ENCODE data around the gene MGAT5.

The MGAT5 gene

GRCh38 chr2:134281815-134282419 is 28.0 kb downstream of the MGAT5 start:
- DNase-seq, result no peak

GRCh38 chr2:134282629-134283400 is 28.9 kb downstream of the MGAT5 start:
- peak; percentile 19 for DNase-seq

GRCh38 chr2:134283661-134284060 is 29.8 kb downstream of the MGAT5 start:
- no peak for DNase-seq

GRCh38 chr2:134284119-134284670 is 30.3 kb downstream of the MGAT5 start:
- DNase-seq, result no peak

DNA sequence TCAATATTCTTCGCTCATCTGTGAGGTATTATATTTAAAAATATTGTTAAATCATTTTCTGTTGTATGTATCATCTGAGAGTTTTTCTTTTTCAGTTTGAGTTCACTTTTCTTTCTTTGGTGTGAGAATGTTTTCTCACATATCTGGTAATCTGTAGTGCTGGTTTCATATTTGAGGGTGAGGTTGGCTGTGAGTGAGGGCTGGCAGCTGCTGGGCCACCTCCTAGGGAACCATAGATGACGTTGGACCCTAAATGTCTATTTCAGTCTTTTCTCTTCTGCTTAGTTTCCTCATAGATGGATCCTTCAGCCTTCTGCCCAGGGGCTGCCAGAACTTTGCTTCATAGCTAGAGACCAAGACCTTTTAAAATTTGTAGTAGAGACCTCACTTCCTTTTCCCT is 33.5 kb downstream of the MGAT5 start:
- no peak for DNase-seq

GRCh38 chr2:134288814-134289213 is 34.9 kb downstream of the MGAT5 start:
- DNase-seq, result no peak

DNA sequence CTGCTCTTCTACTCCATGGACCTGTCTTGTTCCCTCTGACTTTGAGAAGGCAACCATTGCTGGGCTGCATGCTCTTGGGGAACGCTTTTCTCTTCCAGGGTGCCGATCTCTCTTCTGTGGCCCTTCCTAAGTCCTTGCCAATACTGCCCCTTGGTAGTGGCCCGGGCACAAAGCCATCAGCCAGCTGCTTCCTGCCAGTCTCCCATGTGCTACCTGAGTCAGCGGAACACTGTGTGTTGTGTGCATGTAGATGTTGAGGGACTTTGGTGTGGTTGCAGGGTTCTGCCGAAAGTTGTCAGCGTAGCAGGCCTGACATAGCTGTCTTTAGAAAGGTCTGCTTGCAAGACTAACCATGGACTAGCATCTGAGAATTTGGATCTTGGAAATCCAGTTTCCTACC is 35.4 kb downstream of the MGAT5 start:
- no peak for DNase-seq

DNA sequence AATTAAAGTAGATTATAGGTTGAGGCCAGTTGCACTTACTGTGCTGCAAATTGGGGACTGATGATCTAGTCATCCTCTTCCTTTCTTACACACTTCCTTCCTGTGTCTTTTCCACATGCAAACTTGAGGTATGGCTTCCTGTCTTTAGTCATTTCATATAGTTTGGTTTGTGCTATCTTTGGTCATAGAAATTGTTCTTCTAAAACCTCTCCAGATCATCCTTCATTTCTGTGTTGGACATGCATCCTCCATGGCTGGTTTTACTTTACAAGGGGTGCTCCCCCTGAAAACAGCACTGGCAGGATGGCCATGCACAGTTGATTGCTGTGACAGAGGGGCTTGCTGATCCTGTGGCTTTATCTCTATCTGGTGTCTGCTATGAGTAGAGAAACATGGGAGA is 36.5 kb downstream of the MGAT5 start:
- DNase-seq, result no peak

- DNase-seq, result no peak
These were observed 38.6 kb downstream of the MGAT5 start for GRCh38 chr2:134292514-134292913.

GRCh38 chr2:134293719-134294537 is 40.1 kb downstream of the MGAT5 start:
- no peak for DNase-seq

DNA sequence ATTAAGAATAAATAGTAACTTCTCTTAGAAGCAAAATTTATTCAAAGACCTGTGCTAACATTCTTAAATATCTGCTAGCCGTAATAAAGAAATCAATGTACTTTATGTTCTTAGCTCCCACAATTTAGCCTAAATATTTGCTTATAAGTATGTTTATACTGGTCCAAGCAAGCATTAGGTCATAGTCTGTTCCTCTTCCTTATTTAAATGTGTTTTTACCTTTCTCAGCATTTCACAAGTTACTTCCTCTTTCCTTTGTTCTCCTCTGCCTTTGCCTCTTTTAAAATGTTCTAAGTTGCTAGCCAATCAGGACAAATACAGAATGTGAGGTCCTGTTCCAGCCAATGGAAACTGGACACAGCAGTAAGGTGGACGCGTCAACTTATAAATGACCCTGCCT is 40.7 kb downstream of the MGAT5 start:
- DNase-seq, result peak; percentile 50

DNA sequence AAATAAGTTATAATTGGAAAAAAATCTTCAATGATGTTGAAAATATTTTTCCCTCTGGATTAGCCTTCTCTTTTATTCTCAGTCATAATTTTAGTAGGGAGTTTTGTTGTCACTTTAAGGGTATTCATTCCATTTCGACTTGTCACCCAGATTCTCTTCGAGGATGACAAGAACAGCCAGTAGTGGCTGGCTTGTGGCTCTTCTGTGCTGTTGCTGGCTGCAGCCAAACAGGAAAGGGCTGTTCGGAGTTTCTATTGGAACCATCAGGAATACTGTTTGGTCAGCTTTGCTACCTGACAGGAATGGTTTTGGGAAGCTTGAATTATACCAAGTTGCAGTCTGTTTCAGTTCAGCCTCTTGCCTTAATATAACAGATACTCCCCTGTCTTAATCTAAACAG is 41.6 kb downstream of the MGAT5 start:
- no peak for DNase-seq

DNA sequence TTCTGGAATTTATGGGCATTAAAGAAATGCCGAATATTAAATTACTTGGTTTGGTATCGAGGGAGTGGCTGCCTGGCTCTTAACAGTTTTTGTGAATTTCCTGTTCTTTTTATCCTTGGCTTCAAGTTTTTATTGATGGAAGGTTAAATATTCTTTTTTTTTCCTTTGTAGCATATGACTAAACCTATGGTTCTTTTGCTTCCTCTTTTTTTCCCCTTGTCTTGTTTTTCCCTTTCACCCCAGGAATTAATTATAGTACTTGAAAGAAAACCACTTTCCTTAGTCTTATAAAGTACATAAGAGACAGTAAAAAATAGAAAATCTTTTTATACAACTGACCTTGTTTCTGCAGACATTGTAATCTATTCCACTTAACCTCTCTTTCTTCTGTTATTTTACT is 42.4 kb downstream of the MGAT5 start:
- DNase-seq, result peak; percentile 30

DNA sequence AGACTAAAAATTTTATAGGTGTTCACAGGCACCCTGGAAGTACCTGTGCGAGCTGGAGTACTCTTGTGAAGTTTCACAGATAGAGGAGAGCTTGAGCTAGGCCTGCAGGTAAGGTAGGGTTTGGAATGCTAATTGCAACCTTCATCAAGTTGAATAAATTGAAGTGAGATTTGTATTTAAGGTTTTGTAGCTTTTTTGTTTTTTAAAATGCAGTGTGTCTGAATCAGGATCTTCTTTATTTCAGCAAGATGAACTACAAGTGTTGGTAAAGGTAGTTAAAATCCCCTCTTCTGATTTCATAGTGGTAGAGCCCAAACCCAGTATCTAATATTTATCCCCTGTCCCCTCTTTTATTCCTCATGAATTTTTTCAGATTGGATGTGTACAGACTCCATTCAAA is 45.5 kb downstream of the MGAT5 start:
- no peak for DNase-seq

GRCh38 chr2:134300585-134300984 is 46.7 kb downstream of the MGAT5 start:
- DNase-seq, result no peak

DNA sequence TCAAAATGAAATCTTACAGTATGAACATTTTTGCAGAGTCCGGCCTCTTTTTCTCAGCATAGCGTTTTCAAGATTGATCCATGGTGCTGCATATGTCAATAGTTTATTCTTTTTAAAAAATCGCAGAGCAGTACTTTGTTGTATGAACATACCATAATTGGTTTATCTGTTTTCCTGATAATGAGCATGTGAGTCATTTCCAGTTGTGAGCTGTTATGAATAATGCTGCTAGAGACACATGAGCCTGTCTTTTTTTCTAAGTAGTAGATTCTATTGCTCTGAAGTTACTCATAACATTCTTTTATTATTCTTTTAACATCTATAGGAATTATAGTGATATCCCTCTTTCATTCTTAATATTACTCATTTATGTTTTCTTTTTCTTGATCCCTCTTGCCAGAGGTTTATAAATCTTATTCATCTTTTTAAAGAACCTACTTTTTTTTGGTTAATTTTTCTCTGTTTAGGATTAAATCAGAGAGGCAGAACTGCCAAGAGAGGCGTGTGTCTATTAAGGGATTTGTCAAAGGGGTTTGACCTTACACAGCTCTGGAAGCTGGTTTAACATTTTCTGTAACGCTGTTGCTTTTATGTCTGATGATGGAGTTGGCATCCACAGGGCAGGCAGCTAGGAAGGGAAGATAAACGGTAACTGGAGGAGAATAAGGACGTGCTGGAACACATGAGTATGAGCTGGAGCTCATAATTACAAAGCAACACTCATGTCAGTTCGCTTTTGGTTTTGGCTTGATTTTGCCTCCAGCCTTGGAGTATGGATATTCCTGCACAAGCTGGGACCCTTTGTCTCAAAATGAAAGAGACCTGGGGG is 47.4 kb downstream of the MGAT5 start:
- no peak for DNase-seq

DNA sequence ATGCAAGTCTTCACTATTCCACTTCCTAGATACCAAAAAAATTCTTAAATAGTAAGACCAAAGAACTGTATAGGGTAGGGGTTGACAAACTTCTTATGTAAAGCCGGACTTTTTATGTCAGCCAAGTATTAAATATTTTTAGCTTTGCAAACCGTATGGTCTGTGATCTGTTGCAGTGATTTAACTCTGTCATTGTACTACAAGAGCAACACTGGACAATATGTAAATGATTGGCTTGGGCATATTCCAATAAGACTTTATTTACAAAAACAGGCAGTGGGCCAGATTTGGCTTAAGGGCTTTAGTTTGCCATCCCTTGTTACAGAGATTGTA is 48.0 kb downstream of the MGAT5 start:
- no peak for DNase-seq

DNA sequence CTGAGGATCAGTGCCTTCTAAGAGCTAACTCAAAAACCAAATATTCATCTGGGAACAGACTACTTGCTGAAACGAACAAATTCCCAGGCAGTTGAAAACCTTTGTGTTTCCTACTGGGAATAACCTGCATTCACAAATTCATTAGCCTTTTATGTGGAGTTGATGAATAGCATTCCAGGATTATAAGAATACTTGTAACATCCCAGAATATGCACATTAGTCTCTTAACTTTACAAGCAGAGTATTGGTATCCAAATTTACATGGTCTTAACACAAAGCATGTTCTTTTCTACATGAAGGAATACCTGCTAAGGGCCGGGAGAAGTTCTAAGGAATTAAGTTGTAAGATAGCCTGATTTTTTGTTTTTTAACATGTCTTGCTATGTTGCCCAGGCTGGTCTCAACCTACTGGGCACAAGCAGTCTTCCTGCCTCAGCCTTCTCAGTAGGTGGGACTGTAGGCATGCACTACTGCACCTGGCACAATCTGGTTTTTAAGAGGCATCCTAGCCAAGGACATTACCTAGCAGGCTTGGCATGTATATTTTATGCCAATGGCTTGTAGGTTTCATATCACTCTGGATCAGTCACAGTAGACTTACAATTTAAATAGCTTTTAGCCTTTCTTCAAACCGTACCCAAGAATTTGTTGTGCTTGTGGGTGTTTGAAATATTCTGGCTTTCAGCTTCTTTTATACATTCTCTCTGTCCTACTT is 50.7 kb downstream of the MGAT5 start:
- DNase-seq, result no peak

GRCh38 chr2:134305109-134305491 is 51.2 kb downstream of the MGAT5 start:
- no peak for DNase-seq

GRCh38 chr2:134306521-134306920 is 52.6 kb downstream of the MGAT5 start:
- no peak for DNase-seq

DNA sequence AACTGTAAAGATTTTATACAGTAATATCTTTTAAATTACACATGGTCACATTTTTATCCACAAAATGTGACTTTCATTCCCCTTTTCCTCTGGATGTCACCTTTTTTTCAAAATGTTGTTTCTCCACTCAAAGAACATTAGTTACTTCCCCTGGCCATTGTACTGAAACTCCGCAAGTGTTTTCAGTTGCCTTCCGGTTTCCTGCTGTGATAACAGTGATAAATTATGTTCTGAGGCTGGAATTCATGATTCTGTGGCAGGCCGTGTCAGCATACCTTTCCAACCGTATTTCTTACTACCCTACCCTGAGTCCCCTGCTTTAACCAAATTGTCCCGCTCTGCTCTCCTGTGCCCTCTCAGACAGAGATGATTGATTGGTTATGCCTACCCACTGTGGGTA is 53.5 kb downstream of the MGAT5 start:
- DNase-seq, result no peak

Measured in suppressor macrophage treated with lipopolysaccharide for 4 hours (primary cell).